Breast epithelium (tissue), 4 donors: ENCODE data around the gene MBD3L4. TPM values are rescaled to one million over a fixed set of nuclear protein-coding genes. Genes with fewer than 3 reads are reported as not detected.
"Not testable (repeated sequence)": the region's sequence is repeated elsewhere in the genome, so short reads cannot be mapped to it uniquely, and the experiment has no call there.

Experiments used
- DNase-seq, 2 donors: peaks; one replicate each; pipeline ENCODE4 v3.0.0-alpha.2; 2019; ENCODE audit warnings: low spot score in 2 of 2
- H3K27ac ChIP-seq, 2 donors: fragments of 200-600 bp; sonication (generic) in 1 of 2; one replicate each; pipeline ENCODE4 v1.5.1; 2016 to 2019; ENCODE audit warnings: mild to moderate bottlenecking in 1 of 2
- H3K27me3 ChIP-seq, 2 donors: fragments of 200-600 bp; sonication (generic) in 1 of 2; one replicate each; pipeline versions ENCODE4 v1.5.1 to v1.6.0; 2017 to 2019; ENCODE audit warnings: control low read depth in 1 of 2, mild to moderate bottlenecking in 1 of 2
- H3K36me3 ChIP-seq: fragments of 200-600 bp; one replicate; pipeline ENCODE4 v1.5.1; 2019
- H3K4me1 ChIP-seq, 2 donors: fragments of 200-600 bp; sonication (generic); one replicate each; pipeline ENCODE4 v1.5.1; 2016 to 2019; ENCODE audit warnings: control low read depth in 1 of 2
- H3K4me3 ChIP-seq, 3 donors: fragments of 200-600 bp; sonication (generic); 1 replicate in 2 of 3; 2 replicates in 1 of 3; pipeline ENCODE4 v1.5.1; 2016 to 2019; ENCODE audit warnings: mild to moderate bottlenecking in 3 of 3, moderate library complexity in 2 of 3
- H3K9me3 ChIP-seq, 2 donors: fragments of 200-600 bp; sonication (generic) in 1 of 2; one replicate each; pipeline ENCODE4 v1.5.1; 2016 to 2019; ENCODE audit warnings: control low read depth in 1 of 2
- POLR2A ChIP-seq: fragments of 450-650 bp; IDR thresholded peaks from one replicate; pipeline ENCODE4 v1.6.1; 2016; ENCODE audit warnings: antibody characterized with exemption, mild to moderate bottlenecking, moderate library complexity
- POLR2AphosphoS5 ChIP-seq, 3 donors: sonication (generic); formaldehyde crosslinking; IDR thresholded peaks; one replicate each; pipeline ENCODE4 v1.6.1; 2017; ENCODE audit warnings: antibody characterized with exemption in 3 of 3
- intact Hi-C: fragments of 100-400 bp; cut with DNase I; formaldehyde crosslinking; loops from one replicate; pipeline ENCODE4 v1.15.1; 2023; ENCODE audit warnings: low total_unique reads
- total RNA-seq, 3 donors: library from RNA; depleted of rRNA; stranded (reverse); fragments of >200 nt; gene quantifications; one replicate each; pipeline ENCODE4 v1.1.0, GENCODE V29; 2016
- TF ChIP-seq, protein P1 (sequence below), 3 donors: fragments of 450-650 bp; IDR thresholded peaks; one replicate each; pipeline ENCODE4 v1.5.1; 2016 to 2017; ENCODE audit warnings: antibody characterized with exemption in 3 of 3, mild to moderate bottlenecking in 3 of 3, moderate library complexity in 3 of 3

The MBD3L4 gene
- not detected for total RNA-seq

DNA sequence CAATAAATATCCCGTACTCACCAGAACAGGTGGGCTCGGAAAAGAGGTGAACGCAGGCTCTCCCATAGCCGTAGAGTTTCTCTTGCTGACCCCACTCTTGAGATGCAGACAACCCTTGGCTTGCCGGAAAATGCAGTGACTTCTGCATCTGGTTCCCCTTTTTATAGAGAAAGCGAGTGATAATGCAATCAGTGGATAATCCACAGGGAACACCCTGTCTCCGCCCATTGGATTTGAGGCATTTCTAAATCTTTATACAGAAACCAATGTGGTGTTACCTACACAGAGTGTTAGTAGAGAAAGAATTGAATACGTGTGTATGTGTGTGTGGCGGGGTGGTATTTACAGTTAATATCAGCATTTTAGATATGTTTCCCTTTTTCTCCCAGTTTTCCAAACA is at the start of gene MBD3L4:
MBD3L4 (minus strand) TSS at position 101 of the 400 bp plus-strand sequence; CDS start at position 66, 35 bp downstream.
- DNase-seq, H3K4me1 ChIP-seq, H3K4me3 ChIP-seq, intact Hi-C loops, H3K36me3 ChIP-seq, H3K27me3 ChIP-seq, H3K9me3 ChIP-seq, H3K27ac ChIP-seq: not testable (repeated sequence)

DNA sequence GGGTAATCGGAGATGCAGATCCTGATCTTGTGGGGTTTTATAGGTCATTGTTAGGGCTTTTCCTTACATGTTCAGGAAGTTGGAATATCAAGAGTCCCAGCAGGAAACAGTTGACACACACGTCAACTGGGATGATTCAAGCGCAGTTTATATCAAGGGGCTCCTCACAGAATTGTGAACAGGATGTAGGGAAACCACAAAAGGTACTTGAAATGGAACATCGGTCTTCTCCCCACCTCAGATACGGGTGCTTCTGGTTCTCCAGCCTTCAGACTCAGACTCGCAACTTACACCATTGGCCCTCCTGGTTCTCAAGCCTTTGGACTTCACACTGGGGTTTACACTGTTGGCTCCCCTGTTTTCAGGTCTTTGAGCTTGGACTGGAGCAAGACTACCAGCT is 49.0 kb upstream of the MBD3L4 start:
- no peaks in the 10 kb centered on the region for H3K4me1 ChIP-seq
- H3K4me3 ChIP-seq: no peak overlapping the region
- peaks cover 83 to 87% of the 10 kb centered on the region in 2 donors for H3K9me3 ChIP-seq
- intact Hi-C loops: loop anchor here (5.0 kb wide), 1 partner anchor 703 kb away; no protein-coding TSS in a partner anchor
- H3K27me3 ChIP-seq: no peaks in the 10 kb centered on the region
- no peak for DNase-seq
- no peaks in the 10 kb centered on the region for H3K36me3 ChIP-seq
- no peak overlapping the region for H3K27ac ChIP-seq
- TF ChIP-seq POLR2AphosphoS5 (IDR thresholded peaks at IDR 0.05) (no peak), POLR2A (no peak)
- TF ChIP-seq, protein P1, sequence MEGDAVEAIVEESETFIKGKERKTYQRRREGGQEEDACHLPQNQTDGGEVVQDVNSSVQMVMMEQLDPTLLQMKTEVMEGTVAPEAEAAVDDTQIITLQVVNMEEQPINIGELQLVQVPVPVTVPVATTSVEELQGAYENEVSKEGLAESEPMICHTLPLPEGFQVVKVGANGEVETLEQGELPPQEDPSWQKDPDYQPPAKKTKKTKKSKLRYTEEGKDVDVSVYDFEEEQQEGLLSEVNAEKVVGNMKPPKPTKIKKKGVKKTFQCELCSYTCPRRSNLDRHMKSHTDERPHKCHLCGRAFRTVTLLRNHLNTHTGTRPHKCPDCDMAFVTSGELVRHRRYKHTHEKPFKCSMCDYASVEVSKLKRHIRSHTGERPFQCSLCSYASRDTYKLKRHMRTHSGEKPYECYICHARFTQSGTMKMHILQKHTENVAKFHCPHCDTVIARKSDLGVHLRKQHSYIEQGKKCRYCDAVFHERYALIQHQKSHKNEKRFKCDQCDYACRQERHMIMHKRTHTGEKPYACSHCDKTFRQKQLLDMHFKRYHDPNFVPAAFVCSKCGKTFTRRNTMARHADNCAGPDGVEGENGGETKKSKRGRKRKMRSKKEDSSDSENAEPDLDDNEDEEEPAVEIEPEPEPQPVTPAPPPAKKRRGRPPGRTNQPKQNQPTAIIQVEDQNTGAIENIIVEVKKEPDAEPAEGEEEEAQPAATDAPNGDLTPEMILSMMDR (IDR thresholded peaks at IDR 0.05): no peak

DNA sequence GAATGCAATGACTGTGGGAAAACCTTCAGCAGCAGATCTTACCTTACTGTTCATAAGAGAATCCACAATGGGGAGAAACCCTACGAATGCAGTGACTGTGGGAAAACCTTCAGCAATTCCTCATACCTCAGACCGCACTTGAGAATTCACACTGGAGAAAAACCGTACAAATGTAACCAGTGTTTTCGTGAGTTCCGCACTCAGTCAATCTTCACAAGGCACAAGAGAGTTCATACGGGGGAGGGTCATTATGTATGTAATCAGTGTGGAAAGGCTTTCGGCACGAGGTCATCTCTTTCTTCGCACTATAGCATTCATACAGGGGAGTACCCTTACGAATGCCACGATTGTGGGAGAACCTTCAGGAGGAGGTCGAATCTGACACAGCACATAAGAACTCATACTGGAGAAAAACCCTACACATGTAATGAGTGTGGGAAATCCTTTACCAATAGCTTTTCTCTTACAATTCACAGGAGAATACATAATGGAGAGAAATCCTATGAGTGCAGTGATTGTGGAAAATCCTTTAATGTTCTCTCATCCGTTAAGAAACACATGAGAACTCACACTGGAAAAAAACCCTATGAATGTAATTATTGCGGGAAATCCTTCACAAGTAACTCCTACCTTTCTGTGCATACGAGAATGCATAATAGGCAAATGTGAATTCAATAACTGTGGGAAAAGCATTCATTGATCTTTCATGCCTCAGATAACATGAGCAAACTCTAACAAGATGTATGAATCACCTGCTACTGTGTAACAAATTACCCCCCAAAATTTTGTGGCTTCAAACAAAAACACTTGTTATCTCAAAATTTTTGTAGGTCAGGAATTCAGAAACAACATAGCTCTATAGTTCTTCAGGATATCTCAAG is 43.3 kb upstream of the MBD3L4 start:
- intact Hi-C loops: no loop called here
- H3K27ac ChIP-seq: no peak overlapping the region
- H3K4me3 ChIP-seq: peak overlapping the region in 1 of 3 donors; percentile 26
- no peaks in the 10 kb centered on the region for H3K27me3 ChIP-seq
- DNase-seq: no peak
- H3K36me3 ChIP-seq: peaks cover 47% of the 10 kb centered on the region
- TF ChIP-seq, protein P1 (IDR thresholded peaks at IDR 0.05): no peak
- no peak for TF ChIP-seq POLR2A
- TF ChIP-seq POLR2AphosphoS5 (IDR thresholded peaks at IDR 0.05): no peak
- peaks cover 97 to 99% of the 10 kb centered on the region in 2 donors for H3K9me3 ChIP-seq
- no peaks in the 10 kb centered on the region for H3K4me1 ChIP-seq

DNA sequence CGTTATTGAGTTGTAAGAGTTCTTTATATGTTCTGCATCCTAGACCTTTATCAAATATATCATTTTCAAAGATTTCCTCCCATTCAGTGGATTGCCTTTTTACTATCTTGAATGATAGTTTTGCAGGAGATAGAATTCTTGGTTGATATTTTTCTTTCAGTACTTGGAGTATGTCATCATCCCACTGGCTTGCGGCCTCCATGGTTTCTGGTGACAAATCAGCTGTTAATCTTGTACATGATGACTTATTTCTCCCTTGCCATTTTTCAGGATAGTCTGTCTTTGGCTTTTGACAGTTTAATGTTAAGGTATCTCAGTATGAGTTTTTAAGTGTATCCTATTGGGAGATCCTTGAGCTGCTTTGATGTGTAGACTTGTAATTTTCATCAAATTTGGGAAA is 38.0 kb upstream of the MBD3L4 start:
- H3K36me3 ChIP-seq: peaks cover 73% of the 10 kb centered on the region
- H3K4me1 ChIP-seq: no peaks in the 10 kb centered on the region
- H3K9me3 ChIP-seq: peaks cover 81 to 84% of the 10 kb centered on the region in 2 donors
- DNase-seq: no peak
- H3K27ac ChIP-seq: no peak overlapping the region
- H3K4me3 ChIP-seq: no peak overlapping the region
- H3K27me3 ChIP-seq: no peaks in the 10 kb centered on the region
- intact Hi-C loops: no loop called here
- TF ChIP-seq, protein P1 (IDR thresholded peaks at IDR 0.05): no peak
- TF ChIP-seq POLR2A (no peak), POLR2AphosphoS5 (IDR thresholded peaks at IDR 0.05) (no peak)

DNA sequence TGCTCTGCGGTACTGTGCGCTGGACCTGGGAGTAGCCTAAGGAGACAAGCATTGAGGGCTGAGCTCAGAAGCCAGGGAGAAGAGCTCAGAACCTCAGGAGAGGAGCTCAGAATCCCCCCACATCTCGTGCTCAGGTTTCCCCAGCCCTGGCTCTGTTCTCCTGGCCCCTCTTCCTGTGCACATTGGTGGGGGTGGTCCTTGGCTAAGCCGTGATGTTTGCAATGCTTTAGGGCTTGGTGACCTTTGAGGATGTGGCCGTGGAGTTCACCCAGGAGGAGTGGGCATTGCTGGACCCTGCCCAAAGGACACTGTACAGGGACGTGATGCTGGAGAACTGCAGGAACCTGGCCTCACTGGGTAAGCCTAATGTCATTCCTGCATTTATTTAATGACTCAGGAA is 36.2 kb upstream of the MBD3L4 start:
- H3K4me3 ChIP-seq: no peak overlapping the region
- TF ChIP-seq, protein P1 (IDR thresholded peaks at IDR 0.05): no peak
- TF ChIP-seq POLR2A: no peak
- TF ChIP-seq POLR2AphosphoS5 (IDR thresholded peaks at IDR 0.05): no peak
- intact Hi-C loops: no loop called here
- no peak for DNase-seq
- H3K36me3 ChIP-seq: peaks cover 68% of the 10 kb centered on the region
- H3K27ac ChIP-seq: no peak overlapping the region
- no peaks in the 10 kb centered on the region for H3K4me1 ChIP-seq
- H3K9me3 ChIP-seq: peaks cover 62 to 65% of the 10 kb centered on the region in 2 donors
- no peaks in the 10 kb centered on the region for H3K27me3 ChIP-seq
